Measurements from ENCODE around the gene CYP8B1. TPM values are rescaled to one million over a fixed set of nuclear protein-coding genes. Genes with fewer than 3 reads are reported as not detected.

Gene CYP8B1
- polyA plus RNA-seq, 1 donor (not counting 4 experiments of a cell fraction or from before 2014, with no cell fraction given) = not detected

DNA sequence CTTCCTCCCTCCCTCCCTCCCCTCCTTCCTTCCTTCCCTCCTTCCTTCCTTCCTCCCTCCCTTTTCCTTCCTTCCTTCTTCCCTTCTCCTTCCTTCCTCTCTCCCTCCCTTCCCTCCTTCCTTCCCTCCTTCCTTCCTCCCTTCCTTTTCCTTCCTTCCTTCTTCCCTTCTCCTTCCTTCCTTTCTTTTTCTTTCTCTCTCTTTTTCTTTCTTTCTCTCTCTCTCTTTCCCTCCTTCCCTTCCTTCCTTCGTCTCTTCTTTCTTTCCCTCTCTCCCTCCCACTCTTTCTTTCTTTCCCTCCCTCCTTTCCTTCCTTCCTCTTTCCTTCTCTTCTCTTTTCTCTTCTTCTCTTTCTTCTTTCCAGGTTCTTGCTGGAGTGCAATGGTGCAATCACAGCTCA, 28.4 kb upstream of the CYP8B1 start:
- dilution Hi-C loops (cut with MboI; ENCODE audit: extremely low pct_ligation_motif_present, low sequenced_read_pairs) = no loop called here
- H3K9ac ChIP-seq (ENCODE audit: control insufficient read depth, extremely low read depth, insufficient read depth, low read length) = no peak overlapping the region
- no peak for FAIRE-seq

DNA sequence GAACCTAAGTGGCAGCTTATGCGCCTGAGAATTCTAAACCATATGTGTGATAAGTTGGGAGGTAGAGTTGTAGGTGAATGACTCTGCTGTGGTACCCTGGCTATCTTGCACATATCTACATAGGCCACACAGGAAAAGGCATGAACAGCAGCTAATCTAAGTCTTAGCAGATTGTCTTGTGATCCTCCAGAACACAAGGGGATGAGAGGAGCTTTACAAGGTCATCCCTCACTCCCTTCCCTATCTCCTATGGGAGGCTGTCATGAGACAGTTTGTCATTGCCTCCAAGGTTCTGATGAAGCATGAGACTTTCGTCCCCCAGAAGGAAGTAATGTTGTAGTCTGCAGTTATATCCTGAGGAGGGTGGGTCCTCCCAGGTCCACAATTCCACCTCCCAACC, 26.6 kb upstream of the CYP8B1 start:
- Histone ChIP-seq H3K79me2 (ENCODE audit: control insufficient read depth, insufficient read depth, low read length) (no peaks in the 10 kb centered on the region), H3K4me2 (ENCODE audit: control insufficient read depth, extremely low read depth, insufficient read depth, low read depth, low read length) (no peak overlapping the region), H3K27me3 (ENCODE audit: control insufficient read depth, extremely low read depth, insufficient read depth, low read length) (peaks cover 24% of the 10 kb centered on the region), H3K36me3 (ENCODE audit: control insufficient read depth in 2 of 2, extremely low read depth in 1 of 2, insufficient read depth in 2 of 2, low read length in 2 of 2) (no peaks in the 10 kb centered on the region), H3K27ac (ENCODE audit: control insufficient read depth, insufficient read depth, low read length) (no peak overlapping the region), H3K9ac (ENCODE audit: control insufficient read depth, extremely low read depth, insufficient read depth, low read length) (no peak overlapping the region), H4K20me1 (ENCODE audit: control insufficient read depth, extremely low read depth, insufficient read depth, low read length) (no peaks in the 10 kb centered on the region), H3K4me3 (ENCODE audit: control insufficient read depth in 2 of 3, extremely low read depth in 1 of 3, insufficient read depth in 2 of 3, low read depth in 1 of 3, low read length in 3 of 3) (no peak overlapping the region), H3K4me1 (ENCODE audit: control insufficient read depth, extremely low read depth, insufficient read depth, low read length) (peaks cover 19% of the 10 kb centered on the region), H3K9me1 (ENCODE audit: control insufficient read depth, extremely low read depth, insufficient read depth, low read length) (no peaks in the 10 kb centered on the region), H3K9me3 (ENCODE audit: control insufficient read depth, low read depth, low read length) (no peaks in the 10 kb centered on the region), H2AFZ (ENCODE audit: control insufficient read depth, low read length) (no peak overlapping the region)
- dilution Hi-C loops (cut with MboI; ENCODE audit: extremely low pct_ligation_motif_present, low sequenced_read_pairs) = no loop called here
- no peak for FAIRE-seq
- TF ChIP-seq, protein P1, sequence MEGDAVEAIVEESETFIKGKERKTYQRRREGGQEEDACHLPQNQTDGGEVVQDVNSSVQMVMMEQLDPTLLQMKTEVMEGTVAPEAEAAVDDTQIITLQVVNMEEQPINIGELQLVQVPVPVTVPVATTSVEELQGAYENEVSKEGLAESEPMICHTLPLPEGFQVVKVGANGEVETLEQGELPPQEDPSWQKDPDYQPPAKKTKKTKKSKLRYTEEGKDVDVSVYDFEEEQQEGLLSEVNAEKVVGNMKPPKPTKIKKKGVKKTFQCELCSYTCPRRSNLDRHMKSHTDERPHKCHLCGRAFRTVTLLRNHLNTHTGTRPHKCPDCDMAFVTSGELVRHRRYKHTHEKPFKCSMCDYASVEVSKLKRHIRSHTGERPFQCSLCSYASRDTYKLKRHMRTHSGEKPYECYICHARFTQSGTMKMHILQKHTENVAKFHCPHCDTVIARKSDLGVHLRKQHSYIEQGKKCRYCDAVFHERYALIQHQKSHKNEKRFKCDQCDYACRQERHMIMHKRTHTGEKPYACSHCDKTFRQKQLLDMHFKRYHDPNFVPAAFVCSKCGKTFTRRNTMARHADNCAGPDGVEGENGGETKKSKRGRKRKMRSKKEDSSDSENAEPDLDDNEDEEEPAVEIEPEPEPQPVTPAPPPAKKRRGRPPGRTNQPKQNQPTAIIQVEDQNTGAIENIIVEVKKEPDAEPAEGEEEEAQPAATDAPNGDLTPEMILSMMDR (optimal IDR thresholded peaks at IDR 0.05 in 1 of 3, IDR thresholded peaks at IDR 0.05 in 1 of 3, conservative IDR thresholded peaks at IDR 0.05 in 1 of 3; ENCODE audit: extremely low read depth in 1 of 3, insufficient read depth in 2 of 3, low read length in 3 of 3) = no peak
- no peak for TF ChIP-seq EZH2 (IDR thresholded peaks at IDR 0.05; ENCODE audit: low read length)
- no peak for DNase-seq (ENCODE audit: low read depth, low spot score)

More for the DNA sequence above, 28.4 kb upstream of the CYP8B1 start:
- H3K27ac ChIP-seq (ENCODE audit: control insufficient read depth, insufficient read depth, low read length) = no peak overlapping the region
- peaks cover 19% of the 10 kb centered on the region for H3K4me1 ChIP-seq (ENCODE audit: control insufficient read depth, extremely low read depth, insufficient read depth, low read length)
- H3K79me2 ChIP-seq (ENCODE audit: control insufficient read depth, insufficient read depth, low read length) = no peaks in the 10 kb centered on the region
- TF ChIP-seq, protein P1 (optimal IDR thresholded peaks at IDR 0.05 in 1 of 3, IDR thresholded peaks at IDR 0.05 in 1 of 3, conservative IDR thresholded peaks at IDR 0.05 in 1 of 3; ENCODE audit: extremely low read depth in 1 of 3, insufficient read depth in 2 of 3, low read length in 3 of 3) = no peak
- no peak for TF ChIP-seq EZH2 (IDR thresholded peaks at IDR 0.05; ENCODE audit: low read length)
- no peak overlapping the region for H3K4me2 ChIP-seq (ENCODE audit: control insufficient read depth, extremely low read depth, insufficient read depth, low read depth, low read length)
- H4K20me1 ChIP-seq (ENCODE audit: control insufficient read depth, extremely low read depth, insufficient read depth, low read length) = no peaks in the 10 kb centered on the region
- H3K9me3 ChIP-seq (ENCODE audit: control insufficient read depth, low read depth, low read length) = no peaks in the 10 kb centered on the region
- peaks cover 27% of the 10 kb centered on the region for H3K27me3 ChIP-seq (ENCODE audit: control insufficient read depth, extremely low read depth, insufficient read depth, low read length)
- DNase-seq (ENCODE audit: low read depth, low spot score) = no peak
- H3K4me3 ChIP-seq (ENCODE audit: control insufficient read depth in 2 of 3, extremely low read depth in 1 of 3, insufficient read depth in 2 of 3, low read depth in 1 of 3, low read length in 3 of 3) = no peak overlapping the region
- H3K9me1 ChIP-seq (ENCODE audit: control insufficient read depth, extremely low read depth, insufficient read depth, low read length) = no peaks in the 10 kb centered on the region
- no peak overlapping the region for H2AFZ ChIP-seq (ENCODE audit: control insufficient read depth, low read length)
- no peaks in the 10 kb centered on the region for H3K36me3 ChIP-seq (ENCODE audit: control insufficient read depth in 2 of 2, extremely low read depth in 1 of 2, insufficient read depth in 2 of 2, low read length in 2 of 2)

Measured in keratinocyte (primary cell).